ENCODE measurements around the gene PSTPIP2.
"Not testable (repeated sequence)": the region's sequence is repeated elsewhere in the genome, so short reads cannot be mapped to it uniquely, and the experiment has no call there.

The PSTPIP2 gene

GRCh38 chr18:46055838-46056230 is 16.2 kb downstream of the PSTPIP2 start:
- FAIRE-seq (no peak), DNase-seq (ENCODE audit: insufficient read length, low spot score) (no peak)
- TF ChIP-seq CTCF (IDR thresholded peaks at IDR 0.05; ENCODE audit: insufficient read depth, missing control alignments), result no peak

- no peak for FAIRE-seq
- no peak for TF ChIP-seq CTCF (IDR thresholded peaks at IDR 0.05; ENCODE audit: insufficient read depth, missing control alignments)
- DNase-seq (ENCODE audit: insufficient read length, low spot score), result no peak
These were observed 16.9 kb downstream of the PSTPIP2 start for GRCh38 chr18:46054956-46055837.

- FAIRE-seq (peak; percentile 46), DNase-seq (ENCODE audit: insufficient read length, low spot score) (no peak)
- no peak for TF ChIP-seq CTCF (IDR thresholded peaks at IDR 0.05; ENCODE audit: insufficient read depth, missing control alignments)
These were observed 18.5 kb downstream of the PSTPIP2 start for GRCh38 chr18:46053368-46054095.

- DNase-seq (ENCODE audit: insufficient read length, low spot score) (no peak), FAIRE-seq (no peak)
- TF ChIP-seq CTCF (IDR thresholded peaks at IDR 0.05; ENCODE audit: insufficient read depth, missing control alignments), result no peak
These were observed 20.2 kb downstream of the PSTPIP2 start for GRCh38 chr18:46051731-46052461.

GRCh38 chr18:46050268-46050667 is 21.8 kb downstream of the PSTPIP2 start:
- DNase-seq (ENCODE audit: insufficient read length, low spot score) (no peak), FAIRE-seq (no peak)
- no peak for TF ChIP-seq CTCF (IDR thresholded peaks at IDR 0.05; ENCODE audit: insufficient read depth, missing control alignments)

- no peak for TF ChIP-seq CTCF (IDR thresholded peaks at IDR 0.05; ENCODE audit: insufficient read depth, missing control alignments)
- DNase-seq (ENCODE audit: insufficient read length, low spot score) (no peak), FAIRE-seq (peak; percentile 11)
These were observed 23.4 kb downstream of the PSTPIP2 start for GRCh38 chr18:46048641-46049040.

- FAIRE-seq, result not testable (repeated sequence)
These were observed 24.7 kb downstream of the PSTPIP2 start for GRCh38 chr18:46047369-46047768.

More at GRCh38 chr18:46047369-46047768, 24.7 kb downstream of the PSTPIP2 start:
- not testable (repeated sequence) for DNase-seq (ENCODE audit: insufficient read length, low spot score)

All from D721Med (cell line).